ENCODE measurements around the gene LCE3A.
"Not testable (repeated sequence)": the region's sequence is repeated elsewhere in the genome, so short reads cannot be mapped to it uniquely, and the experiment has no call there.

LCE3A gene, protein sequence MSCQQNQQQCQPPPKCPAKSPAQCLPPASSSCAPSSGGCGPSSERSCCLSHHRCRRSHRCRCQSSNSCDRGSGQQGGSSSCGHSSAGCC

DNA sequence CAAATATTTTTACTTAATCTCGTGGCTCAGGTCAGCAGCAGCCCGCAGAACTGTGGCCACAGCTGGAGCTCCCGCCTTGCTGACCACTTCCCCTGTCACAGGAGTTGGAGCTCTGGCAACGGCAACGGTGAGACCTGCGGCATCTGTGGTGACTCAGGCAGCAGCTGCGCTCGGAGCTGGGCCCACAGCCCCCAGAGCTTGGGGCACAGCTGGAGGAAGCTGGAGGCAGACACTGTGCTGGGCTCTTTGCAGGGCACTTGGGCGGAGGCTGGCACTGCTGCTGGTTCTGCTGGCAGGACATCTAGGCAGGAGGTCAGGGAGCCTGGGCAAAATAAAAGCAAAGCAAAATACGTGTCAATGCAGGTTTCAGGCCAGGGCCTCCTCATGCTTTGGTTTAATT, at the start of gene LCE3A:
TSS of gene LCE3A (minus strand) at position 301 of the 400 bp plus-strand sequence. CDS start at position 301, 0 bp downstream.
- peak; percentile 44 for DNase-seq

DNA sequence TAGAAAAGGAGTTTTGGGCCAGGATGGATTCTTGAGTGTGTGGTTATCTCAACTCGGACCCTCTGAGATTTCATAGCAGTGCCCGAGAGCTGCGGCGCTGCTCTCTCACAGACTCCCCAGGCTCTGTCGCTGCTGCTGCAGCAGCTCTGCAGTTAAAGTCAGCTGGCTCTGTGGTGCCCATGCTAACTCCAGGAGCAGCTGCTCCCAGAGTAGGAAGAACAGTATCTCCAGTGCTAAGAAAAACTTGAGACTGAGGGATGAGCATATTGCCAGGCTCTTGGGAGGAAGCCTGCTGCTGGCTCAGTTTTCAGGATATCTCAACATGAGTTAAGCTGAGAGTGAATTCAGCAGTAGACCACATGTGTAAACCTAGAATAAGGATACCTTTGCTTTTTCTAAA, 44.7 kb upstream of the LCE3A start:
- no peak for DNase-seq

DNA sequence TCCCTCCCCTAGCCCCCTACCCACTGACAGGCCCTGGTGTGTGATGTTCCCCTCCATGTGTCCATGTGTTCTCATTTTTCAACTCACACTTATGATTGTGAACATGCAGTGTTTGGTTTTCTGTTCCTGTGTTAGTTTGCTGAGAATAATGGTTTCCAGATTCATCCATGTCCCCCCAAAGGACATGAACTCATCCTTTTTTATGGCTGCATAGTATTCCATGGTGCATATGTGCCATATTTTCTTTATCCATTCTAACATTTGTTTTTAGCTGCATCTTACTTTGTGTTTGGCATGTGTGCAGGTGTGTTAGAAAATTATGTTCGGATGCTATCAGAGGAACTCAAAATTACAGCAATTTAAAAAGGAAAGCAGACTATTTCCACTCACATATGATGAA, 43.3 kb upstream of the LCE3A start:
- DNase-seq = not testable (repeated sequence)

DNA sequence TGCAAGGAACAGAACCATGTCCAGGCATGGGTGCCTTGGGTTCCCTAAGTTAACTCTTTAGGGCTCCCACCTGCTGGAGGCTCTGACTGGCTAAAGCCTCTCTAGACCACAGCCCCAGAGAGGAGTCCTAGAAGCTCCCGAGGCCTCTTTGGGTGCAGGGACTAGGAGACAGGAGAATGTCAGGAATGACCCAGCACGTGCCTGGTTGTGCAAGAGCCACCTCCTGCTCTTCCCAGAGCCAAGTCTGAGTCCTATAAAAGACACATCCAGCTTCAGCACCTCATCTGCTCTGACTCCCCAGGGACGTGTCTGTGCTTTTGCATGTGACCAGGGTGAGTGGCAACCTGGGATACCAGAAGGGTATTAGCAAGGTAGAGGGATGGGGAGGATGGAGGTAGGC, 40.2 kb upstream of the LCE3A start, which contains the start of gene LCE2D:
TSS of gene LCE2D (plus strand) at position 283 of the 400 bp plus-strand sequence. CDS start 726 bp downstream, outside the sequence.
- DNase-seq = no peak

DNA sequence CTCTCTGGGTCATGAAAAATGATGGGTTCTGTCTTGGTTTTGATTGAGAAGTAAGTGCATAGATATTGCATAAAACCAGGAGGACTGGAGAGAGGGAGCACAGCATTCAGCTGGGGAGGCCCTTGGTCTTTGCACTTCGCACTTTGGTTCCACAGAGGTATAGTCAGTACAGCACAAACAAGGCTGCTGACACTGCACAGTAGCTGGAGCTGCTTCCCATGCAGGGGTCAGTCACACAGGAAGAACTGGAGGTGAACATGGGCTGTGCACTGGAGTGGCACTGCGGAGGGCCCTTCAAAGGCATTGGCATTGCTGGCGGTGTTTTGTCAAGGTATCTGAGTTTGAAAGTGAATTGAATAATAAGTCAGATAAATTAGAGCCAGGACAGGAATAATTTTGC, 35.7 kb upstream of the LCE3A start:
- DNase-seq = no peak

DNA sequence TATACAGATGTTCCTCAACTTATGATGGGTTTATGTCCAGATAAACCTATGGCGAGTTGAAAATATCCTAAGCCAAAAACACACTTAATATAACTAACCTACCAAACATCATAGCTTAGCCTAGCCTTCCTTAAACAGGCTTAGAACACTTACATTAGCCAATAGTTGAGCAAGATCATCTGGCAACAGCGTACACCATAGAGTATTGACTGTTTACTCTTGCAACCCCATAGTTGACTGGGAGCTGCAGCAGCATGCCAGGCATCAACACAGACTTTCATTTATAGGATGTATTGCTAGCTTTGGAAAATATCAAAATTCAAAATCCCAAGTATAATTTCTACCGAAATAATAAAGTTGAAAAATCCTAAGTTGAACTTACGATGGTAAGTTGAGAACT, 34.8 kb upstream of the LCE3A start:
- DNase-seq = no peak

DNA sequence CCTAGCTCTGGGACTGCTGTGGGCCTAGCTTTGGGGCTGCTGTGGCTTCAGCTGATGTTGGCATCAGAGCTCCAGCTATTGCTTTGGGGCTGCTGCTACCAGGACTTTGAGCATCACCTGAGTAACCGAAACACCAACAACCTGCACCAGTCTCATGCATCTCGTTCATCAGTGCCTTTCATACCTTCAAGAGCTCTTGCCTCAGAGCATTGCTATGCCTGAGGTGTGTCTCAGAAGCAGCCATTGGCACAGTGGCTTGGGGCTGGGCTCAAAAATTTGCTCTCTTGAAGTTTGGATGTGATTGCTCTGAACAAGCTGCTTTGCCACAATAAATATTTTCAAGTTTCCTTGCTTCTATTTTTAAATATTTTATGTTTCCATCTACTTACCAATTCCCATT, 33.6 kb upstream of the LCE3A start:
- DNase-seq = no peak

DNA sequence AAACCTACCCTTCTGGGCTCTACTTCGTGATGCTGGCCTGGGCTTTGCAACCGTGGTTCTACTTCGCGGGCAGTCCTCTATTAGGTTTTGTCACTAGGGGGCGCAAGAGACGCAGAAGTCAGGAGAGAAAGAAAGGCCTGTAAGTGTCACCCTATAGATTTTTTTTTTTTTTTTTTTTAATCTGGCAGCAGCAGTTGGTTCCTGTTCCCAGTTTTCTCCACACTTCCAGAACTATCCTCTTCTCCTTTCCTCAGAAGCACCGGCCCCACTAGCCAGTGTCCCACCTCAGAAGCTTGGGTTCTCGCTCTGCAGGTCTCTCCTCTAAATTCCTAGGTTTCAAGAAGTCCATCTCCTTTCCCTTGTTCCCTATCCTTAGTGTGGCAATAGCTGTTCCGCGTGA, 31.2 kb upstream of the LCE3A start:
- DNase-seq = peak; percentile 83

DNA sequence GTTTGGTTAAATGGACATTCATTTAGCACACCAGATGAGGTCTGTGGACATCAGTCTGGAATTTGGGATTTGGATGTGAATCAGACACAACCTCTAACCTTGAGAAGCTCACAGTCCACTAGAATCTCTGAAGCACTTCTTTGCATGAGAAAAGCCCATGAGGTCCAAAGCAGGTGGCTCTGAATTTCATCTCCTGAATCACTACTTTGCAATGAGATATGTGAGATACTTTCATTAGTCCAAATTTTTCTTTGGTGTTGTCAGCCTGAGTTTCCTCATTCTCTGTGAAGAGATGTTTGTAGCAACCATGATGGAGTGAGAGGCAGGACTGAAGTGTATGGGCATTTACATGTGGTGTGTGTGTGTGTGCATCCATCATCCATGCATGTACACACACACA, 23.8 kb upstream of the LCE3A start:
- DNase-seq = no peak

DNA sequence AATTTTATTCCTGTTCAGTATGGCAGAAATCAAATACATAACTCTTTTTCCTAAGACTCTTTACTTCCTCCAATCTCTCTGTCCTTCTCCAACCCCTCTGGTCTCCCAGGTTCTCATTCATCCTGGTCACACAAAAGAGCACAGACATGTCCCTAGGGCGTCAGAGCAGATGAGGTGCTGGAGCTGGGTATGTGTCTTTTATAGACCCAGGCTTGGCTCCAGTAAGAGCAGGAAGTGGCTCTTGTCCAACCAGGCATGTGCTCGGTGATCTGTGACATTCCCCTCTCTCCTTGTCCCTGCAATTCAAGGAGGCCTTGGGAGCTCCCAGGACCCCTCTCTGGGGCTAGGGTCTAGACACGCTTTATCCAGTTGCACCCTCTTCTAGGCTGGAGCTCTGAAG, 22.2 kb upstream of the LCE3A start:
- DNase-seq = no peak

DNA sequence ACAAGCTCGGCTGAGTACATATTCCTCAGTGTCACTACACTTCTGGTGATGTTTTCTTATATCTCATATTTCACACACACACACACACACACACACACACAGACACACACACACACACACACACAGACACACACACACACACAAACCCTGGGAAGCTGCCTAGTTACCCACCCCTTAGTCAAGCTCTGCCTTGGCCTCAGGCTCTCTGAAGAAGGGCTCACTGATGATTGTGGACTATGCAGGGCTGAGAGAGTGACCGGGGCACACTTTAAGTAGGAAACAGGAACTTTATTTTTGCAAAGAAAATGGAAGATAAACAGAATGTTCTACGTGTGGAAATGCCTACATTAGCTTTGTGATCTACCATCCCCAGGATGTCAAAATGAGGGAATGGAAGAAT, 21.0 kb upstream of the LCE3A start:
- DNase-seq = no peak

DNA sequence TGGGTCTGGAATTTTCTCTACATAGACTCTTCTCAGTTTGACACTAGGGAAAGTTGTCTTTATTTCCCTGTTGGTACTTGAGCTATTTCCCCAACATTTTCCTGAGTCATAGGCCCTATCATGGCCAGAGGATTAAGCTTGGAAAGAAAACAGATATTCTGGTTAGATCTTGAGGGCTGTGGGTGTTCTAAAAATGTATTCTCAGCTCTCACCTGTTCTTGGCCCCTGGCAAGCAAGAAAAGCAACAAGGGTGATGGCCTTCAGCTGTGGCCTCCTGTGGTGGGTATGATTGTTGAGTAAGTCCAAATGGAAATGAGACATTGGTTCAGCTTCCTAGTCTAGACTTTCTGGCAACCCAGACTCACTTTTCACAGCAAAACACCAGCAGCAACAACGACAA, 17.4 kb upstream of the LCE3A start:
- DNase-seq = no peak

DNA sequence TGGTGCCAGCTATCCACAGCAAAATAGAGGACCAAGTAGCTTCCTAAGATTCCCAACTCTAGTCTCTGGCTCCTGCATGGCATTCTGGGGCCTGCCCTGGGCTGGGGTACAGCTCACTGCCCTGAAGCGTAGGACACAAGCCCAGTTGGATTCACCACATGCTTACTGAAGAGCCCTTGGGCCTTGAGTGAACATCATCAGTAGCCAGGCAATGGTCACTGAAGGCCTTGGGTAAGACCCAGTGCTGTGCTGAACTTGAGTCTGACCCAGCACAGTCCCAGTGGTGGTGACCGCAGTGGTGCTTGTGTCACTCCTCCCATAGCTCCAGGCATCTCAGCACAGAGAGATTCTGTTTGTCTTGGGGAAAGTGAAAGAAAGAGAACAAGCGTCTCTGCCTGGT, 7.7 kb upstream of the LCE3A start:
- no peak for DNase-seq

DNA sequence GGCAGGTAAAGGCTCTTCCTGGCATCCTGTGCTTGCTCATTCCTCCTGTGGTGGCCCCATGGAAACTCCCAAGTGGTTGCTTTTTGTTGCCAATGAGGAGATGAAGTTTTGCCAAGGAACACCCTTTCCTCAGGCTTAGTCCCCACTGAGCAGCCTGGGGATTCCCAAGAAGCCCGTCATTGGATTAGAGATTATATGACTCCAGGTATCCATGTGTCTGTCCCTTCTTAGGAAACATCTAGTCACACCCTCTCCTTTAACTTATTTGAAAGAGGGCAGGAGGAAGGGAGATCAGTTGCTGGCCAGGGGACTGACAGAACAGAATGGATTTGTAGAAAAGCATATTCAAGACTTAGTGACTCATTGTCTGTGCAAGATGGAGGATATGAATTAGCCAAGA, 3.8 kb upstream of the LCE3A start:
- no peak for DNase-seq

DNA sequence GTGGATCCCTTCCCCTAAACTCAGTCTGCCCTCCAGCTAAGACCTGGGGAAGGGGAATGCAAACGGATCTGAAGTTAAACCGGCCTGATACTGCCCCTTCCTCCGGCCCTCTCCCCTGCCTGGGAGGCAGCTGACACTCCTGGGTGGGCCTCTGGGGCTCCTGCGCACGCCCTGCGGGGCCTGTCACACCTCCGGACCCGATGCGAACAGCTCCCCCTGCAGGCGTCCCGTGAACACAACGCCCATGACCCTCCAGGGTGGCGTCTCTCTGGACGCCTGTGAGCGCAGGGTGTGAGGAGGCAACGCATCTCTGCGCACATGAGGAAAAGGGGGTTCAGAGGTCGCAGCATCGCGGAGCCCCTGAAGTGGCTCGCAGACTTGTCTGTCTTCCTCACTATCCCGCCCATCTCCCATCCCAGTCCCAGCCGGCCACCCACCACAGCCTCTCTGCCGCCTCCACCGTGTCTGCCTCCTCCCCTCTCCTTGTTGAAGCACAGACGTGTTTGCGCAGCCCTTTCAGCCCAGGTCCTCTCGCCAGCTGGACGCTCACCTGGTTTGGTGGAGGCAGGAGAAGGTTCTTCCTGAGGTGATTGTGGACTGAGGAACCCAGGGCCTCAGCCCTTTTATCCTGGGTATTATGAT, 421 bp upstream of the LCE3A start:
- peak; percentile 58 for DNase-seq

DNA sequence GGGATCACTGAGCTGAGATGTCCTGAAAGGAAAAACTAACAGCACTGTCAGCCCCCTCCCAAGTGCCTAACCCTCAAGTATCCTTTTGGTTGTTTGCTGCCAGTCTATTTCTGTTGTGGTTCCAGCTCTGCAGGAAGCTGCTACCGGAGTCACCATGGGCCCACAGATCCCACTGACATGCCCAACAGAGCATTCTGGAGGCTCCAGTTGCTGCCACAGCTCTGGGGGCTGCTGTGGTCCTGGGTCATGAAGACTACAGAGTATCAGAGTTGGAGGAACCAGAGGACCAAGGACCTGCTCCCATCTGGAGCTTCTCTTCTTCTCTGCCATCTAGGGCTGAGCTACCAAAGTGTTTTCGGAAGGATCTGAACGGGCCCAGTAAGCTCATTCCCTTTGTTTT, 910 bp downstream of the LCE3A start:
- no peak for DNase-seq

DNA sequence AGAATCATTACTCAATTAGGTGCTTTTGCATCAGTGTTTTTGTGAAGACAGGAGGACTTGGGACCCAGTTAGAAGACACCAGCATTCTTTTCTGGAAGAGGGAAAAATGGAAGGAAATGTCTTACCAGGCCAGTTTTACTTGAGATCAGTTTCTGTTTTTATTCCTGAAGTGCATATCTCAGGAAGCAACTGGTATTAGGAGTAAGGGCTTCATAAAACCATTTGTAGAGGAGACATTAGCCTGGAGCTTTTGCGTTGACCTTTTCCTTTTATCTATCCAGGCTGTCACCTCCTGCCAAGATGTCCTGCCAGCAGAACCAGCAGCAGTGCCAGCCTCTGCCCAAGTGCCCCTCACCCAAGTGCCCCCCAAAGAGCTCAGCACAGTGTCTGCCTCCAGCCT, 9.4 kb downstream of the LCE3A start, which contains the start of gene LCE3B:
TSS of gene LCE3B (plus strand) at position 301 of the 400 bp plus-strand sequence. CDS start at position 301, 0 bp downstream.
- DNase-seq = no peak

DNA sequence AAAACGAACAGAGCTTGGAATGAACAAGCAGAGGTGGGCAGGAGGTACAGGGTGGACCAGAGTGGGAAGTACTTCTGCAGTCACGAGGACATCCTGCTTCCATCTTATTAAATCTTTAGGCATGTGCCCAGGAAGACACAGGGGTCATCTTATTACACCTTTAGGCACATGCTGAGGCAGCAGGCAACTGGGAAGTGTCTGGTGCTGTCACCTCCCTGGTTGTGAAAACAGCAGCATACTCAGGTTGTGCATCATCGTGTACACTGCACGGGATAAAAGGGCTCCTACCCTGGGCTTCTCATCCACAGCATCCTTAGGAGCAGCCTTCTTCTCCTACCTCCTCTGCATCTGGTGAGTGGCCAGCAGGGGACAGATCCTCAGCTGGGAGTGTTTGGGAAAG, 23.0 kb downstream of the LCE3A start, which contains the start of gene LCE3C:
TSS of gene LCE3C (plus strand) at position 301 of the 400 bp plus-strand sequence. CDS start 498 bp downstream, outside the sequence.
- no peak for DNase-seq

DNA sequence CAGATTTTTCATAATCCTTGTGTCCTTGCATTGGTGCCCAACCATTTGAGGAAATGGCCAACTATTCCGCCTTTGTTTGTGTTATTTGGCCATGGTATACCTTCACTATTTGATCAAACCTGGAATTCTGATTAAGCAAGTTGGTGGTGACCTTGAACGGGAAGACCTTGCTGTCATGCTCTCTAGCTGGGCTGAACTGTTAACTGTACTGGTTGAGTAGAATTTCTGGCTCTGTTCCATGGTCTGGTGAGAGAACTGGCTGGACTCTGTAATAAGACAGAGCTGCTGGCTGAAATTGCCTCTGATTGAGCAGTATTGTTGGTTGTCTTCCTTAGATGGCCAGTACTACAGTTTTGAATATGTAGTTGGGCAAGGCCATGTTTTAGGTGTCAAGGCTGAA, 25.9 kb downstream of the LCE3A start:
- DNase-seq = no peak

DNA sequence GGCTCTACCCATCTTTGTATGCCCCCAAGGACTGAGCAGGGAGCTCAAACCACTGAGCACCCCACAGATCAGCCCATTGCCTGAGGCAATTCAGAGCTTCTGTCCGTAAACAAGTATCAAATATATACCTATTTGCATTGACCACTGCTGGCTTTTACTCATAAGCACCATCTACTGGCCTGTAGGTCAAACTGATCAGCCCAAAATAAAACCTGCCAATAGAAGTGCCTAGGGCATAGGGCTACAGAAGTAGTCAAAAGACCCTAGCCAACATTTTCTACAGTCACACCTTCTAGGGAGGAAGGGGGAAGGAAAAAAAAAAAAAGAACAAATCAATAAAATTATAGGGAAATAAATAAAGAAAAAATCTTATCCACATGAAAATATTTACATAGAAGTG, 37.3 kb downstream of the LCE3A start:
- no peak for DNase-seq

DNA sequence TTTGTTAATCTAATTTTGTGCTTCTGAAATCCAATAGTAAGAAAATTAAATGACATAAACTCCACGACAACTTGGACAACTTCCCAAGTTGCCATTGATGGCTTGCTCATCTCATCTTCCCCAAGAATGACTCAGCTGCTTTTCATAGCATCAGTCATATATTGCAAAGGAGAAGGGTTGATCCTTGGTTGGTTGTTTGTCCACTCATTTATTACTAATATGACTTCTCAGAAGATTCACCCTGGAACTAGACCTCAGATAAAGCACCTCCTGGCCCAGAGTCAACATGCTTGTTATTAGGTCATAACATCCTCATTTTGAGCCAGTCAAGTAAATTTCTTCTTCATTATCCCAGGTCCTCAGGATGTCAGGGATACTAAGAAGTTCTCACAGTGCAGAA, 40.3 kb downstream of the LCE3A start:
- no peak for DNase-seq

DNA sequence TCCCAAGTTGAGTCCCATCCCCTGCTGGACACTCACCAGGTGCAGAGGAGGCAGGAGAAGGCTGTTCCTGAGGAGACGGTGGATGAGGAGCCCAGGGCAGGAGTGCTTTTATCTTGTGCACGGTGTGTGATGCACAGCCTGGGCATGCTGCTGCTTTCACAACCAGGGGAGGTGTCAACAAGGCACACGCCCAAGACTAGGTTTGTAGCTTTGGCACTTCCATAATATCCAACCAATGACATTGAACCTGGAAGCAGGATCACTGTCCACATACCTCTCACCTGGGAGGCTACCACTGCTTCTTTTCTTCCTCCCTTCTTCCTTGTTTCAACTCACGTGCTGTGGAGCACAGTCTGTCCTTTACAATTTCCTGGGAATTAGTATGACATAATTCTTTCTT, 42.5 kb downstream of the LCE3A start, which contains the start of gene LCE3D:
TSS of gene LCE3D (minus strand) at position 84 of the 400 bp plus-strand sequence. CDS start 580 bp downstream, outside the sequence.
- no peak for DNase-seq

DNA sequence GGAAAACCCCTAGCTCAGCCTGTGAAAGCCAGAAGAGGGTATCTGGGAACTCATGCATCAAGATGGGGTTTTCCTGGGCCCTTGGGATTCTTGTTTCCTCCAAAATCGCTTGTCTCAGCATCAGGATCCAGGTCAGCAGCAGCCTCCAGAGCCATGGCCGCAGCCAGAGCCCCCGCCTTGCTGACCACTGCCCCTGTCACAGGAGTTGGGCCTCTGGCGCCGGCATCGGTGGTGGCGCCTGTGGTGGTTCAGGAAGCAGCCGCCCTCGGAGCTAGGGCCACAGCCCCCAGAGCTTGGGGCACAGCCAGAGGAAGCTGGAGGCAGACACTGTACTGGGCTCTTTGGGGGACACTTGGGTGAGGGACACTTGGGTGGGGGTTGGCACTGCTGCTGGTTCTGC, 43.4 kb downstream of the LCE3A start:
- DNase-seq = not testable (repeated sequence)

DNA sequence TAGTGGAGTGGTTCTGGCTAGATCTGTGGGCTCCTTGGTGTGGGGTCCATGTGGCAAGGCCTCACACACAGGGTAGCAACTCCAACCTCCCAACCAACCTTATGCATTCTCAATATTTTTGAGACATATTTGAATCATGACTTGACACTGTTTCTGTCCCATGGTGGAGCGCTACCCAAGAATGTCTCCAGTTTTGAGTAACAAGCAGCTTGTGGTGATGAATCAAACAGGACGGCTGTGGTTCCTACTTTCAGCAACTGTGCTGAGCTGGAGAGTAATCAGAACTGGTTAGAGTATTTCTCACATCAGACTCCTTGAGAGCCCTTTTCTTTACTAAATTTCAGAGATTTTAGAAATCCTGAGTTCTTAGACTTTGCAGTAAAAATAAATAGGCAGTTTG, 45.7 kb downstream of the LCE3A start:
- DNase-seq = peak; percentile 86
